A549 (cell line): ENCODE results near the gene WBP2. TPM values are rescaled to one million over a fixed set of nuclear protein-coding genes. Genes with fewer than 3 reads are reported as not detected.

Experiments used
- ATAC-seq, 2 experiments: fragments of 200-7000 bp in 1 of 2; fragments of >200 bp in 1 of 2; cut with Nextera tagmentation in 1 of 2; cut with Tn5 transposase in 1 of 2; 3 replicates each; pipeline versions ENCODE4 v1.8.0 to v1.9.1; 2018 to 2020; ENCODE audit warnings: mild to moderate bottlenecking in 1 of 2, moderate library complexity in 1 of 2
- CTCF ChIA-PET: fragments of 300-600 bp; sonication (Branson Sonifier 250); formaldehyde crosslinking; extraction: SDS; loops from one replicate; lab custom pipeline; 2021; ENCODE audit warnings: antibody characterized with exemption, inconsistent platforms; lab: Yijun Ruan, JAX
- POLR2A ChIA-PET: fragments of 350-600 bp; formaldehyde crosslinking; extraction: SDS; loops from one replicate; lab custom pipeline; 2021; ENCODE audit warnings: antibody characterized with exemption, inconsistent platforms; lab: Yijun Ruan, JAX
- DNase-seq, 2 experiments: peaks; one replicate each; pipeline versions ENCODE4 v3.0.0 to v3.0.0-alpha.2; 2011 to 2016; ENCODE audit warnings: low read depth in 1 of 2, low spot score in 1 of 2
- FAIRE-seq: peaks from 2 replicates; lab custom pipeline; 2011; peaks lifted over from hg19 to GRCh38; lab: Jason Lieb, UNC
- H3K27ac ChIP-seq, 2 experiments: fragments of >200 bp; sonication (Bioruptor Twin); formaldehyde crosslinking; 3 replicates each; pipeline ENCODE4 v1.5.1; 2016 to 2017
- H3K4me1 ChIP-seq: fragments of >200 bp; sonication (Bioruptor Twin); formaldehyde crosslinking; 3 replicates; pipeline ENCODE4 v1.6.1; 2016
- H3K4me2 ChIP-seq: fragments of >200 bp; sonication (Bioruptor Twin); formaldehyde crosslinking; 3 replicates; pipeline ENCODE4 v1.6.1; 2016
- H3K4me3 ChIP-seq: fragments of >200 bp; sonication (Bioruptor Twin); formaldehyde crosslinking; 3 replicates; pipeline ENCODE4 v1.5.1; 2016
- H3K9me3 ChIP-seq: fragments of >200 bp; sonication (Bioruptor Twin); formaldehyde crosslinking; 3 replicates; pipeline ENCODE4 v1.6.1; 2016
- BCL3 ChIP-seq: fragments of >200 bp; sonication (Bioruptor Twin); formaldehyde crosslinking; IDR thresholded peaks from 3 replicates; pipeline ENCODE4 v1.6.1; 2016
- CBX8 ChIP-seq: fragments of 200-600 bp; sonication (generic); IDR thresholded peaks from 2 replicates; pipeline ENCODE4 v1.6.1; 2016
- CHD2 ChIP-seq: fragments of 150-350 bp; IDR thresholded peaks from 2 replicates; pipeline ENCODE4 v1.6.1; 2014; ENCODE audit warnings: low read length; ENCODE audit not compliant: partially characterized antibody
- CHD4 ChIP-seq: fragments of 200-600 bp; sonication (generic); IDR thresholded peaks from 2 replicates; pipeline ENCODE4 v1.6.1; 2016; ENCODE audit warnings: antibody characterized with exemption, mild to moderate bottlenecking, borderline replicate concordance
- CTCF ChIP-seq: fragments of >200 bp; sonication (Bioruptor Twin); formaldehyde crosslinking; IDR thresholded peaks from 3 replicates; pipeline ENCODE4 v1.5.1; 2016
- EP300 ChIP-seq, 2 experiments: fragments of >200 bp; sonication (Bioruptor Twin); formaldehyde crosslinking; IDR thresholded peaks; 2 replicates in 1 of 2; 3 replicates in 1 of 2; pipeline ENCODE4 v1.6.1; 2016 to 2017
- FOSB ChIP-seq: fragments of 250-450 bp; sonication (Bioruptor Pico); IDR thresholded peaks from 2 replicates; pipeline ENCODE4 v1.5.0; 2020; ENCODE audit warnings: mild to moderate bottlenecking, moderate library complexity
- FOSL2 ChIP-seq, 2 experiments: fragments of 450-650 bp in 1 of 2; fragments of >200 bp in 1 of 2; sonication (Bioruptor Twin) in 1 of 2; formaldehyde crosslinking; IDR thresholded peaks; 2 replicates each; pipeline versions ENCODE4 v1.5.0 to v1.6.1; 2016 to 2020; ENCODE audit warnings: mild to moderate bottlenecking in 1 of 2, moderate library complexity in 1 of 2
- HOXA7 ChIP-seq: fragments of 250-450 bp; sonication (Bioruptor Pico); IDR thresholded peaks from 2 replicates; pipeline ENCODE4 v1.5.0; 2020; ENCODE audit warnings: mild to moderate bottlenecking, moderate library complexity
- HOXB5 ChIP-seq: fragments of 250-450 bp; sonication (Bioruptor Pico); IDR thresholded peaks from 2 replicates; pipeline ENCODE4 v1.5.0; 2020; ENCODE audit warnings: mild to moderate bottlenecking, moderate library complexity
- JUN ChIP-seq, 2 experiments: fragments of >200 bp; sonication (Bioruptor Twin); formaldehyde crosslinking; IDR thresholded peaks; 2 replicates in 1 of 2; 3 replicates in 1 of 2; pipeline ENCODE4 v1.6.1; 2016 to 2017
- KDM1A ChIP-seq: fragments of 200-600 bp; sonication (generic); IDR thresholded peaks from 2 replicates; pipeline ENCODE4 v1.6.1; 2016; ENCODE audit warnings: low read depth, mild to moderate bottlenecking
- KDM5A ChIP-seq: fragments of 200-600 bp; sonication (generic); IDR thresholded peaks from 2 replicates; pipeline ENCODE4 v1.6.1; 2016; ENCODE audit warnings: antibody characterized with exemption, mild to moderate bottlenecking
- MAX ChIP-seq: IDR thresholded peaks from 2 replicates; pipeline ENCODE4 v1.6.1; 2012
- PBX3 ChIP-seq: IDR thresholded peaks from 2 replicates; pipeline ENCODE4 v1.6.1; 2012
- PHF8 ChIP-seq: fragments of 200-600 bp; sonication (generic); IDR thresholded peaks from 2 replicates; pipeline ENCODE4 v1.6.1; 2016; ENCODE audit warnings: low read depth, mild to moderate bottlenecking, antibody characterized with exemption, moderate library complexity, borderline replicate concordance
- POLR2AphosphoS2 ChIP-seq: conservative IDR thresholded peaks from 2 replicates; pipeline ENCODE4 v1.6.1; 2012; ENCODE audit warnings: low read length, improper control_type of control experiment, inconsistent platforms
- RAD21 ChIP-seq, 2 experiments: fragments of >200 bp in 1 of 2; sonication (Bioruptor Twin) in 1 of 2; formaldehyde crosslinking in 1 of 2; IDR thresholded peaks in 1 of 2; conservative IDR thresholded peaks in 1 of 2; 2 replicates in 1 of 2; 3 replicates in 1 of 2; pipeline ENCODE4 v1.6.1; 2012 to 2018; ENCODE audit warnings: inconsistent platforms in 1 of 2
- RARB ChIP-seq: fragments of 250-450 bp; sonication (Bioruptor Pico); IDR thresholded peaks from 2 replicates; pipeline ENCODE4 v1.8.0; 2021; ENCODE audit warnings: mild to moderate bottlenecking, moderate library complexity
- REST ChIP-seq: fragments of 200-600 bp; sonication (generic); IDR thresholded peaks from 2 replicates; pipeline ENCODE4 v1.6.1; 2016; ENCODE audit warnings: antibody characterized with exemption, mild to moderate bottlenecking, moderate library complexity
- RFX5 ChIP-seq: fragments of 450-650 bp; IDR thresholded peaks from 2 replicates; pipeline ENCODE4 v1.7.1; 2014; ENCODE audit warnings: antibody characterized with exemption, mild to moderate bottlenecking, moderate library complexity
- RNF2 ChIP-seq: fragments of 200-600 bp; sonication (generic); IDR thresholded peaks from 2 replicates; pipeline ENCODE4 v1.6.1; 2016; ENCODE audit warnings: low read depth, mild to moderate bottlenecking, antibody characterized with exemption, moderate library complexity, borderline replicate concordance
- TFCP2L1 ChIP-seq: fragments of 250-450 bp; sonication (Bioruptor Pico); IDR thresholded peaks from 2 replicates; pipeline ENCODE4 v1.5.0; 2021; ENCODE audit warnings: mild to moderate bottlenecking
- TP53 ChIP-seq: fragments of 250-450 bp; sonication (Bioruptor Pico); IDR thresholded peaks from 2 replicates; pipeline ENCODE4 v1.5.0; 2021; ENCODE audit warnings: mild to moderate bottlenecking, moderate library complexity
- WGBS: methylation state at CpG from one replicate; pipeline ENCODE4 v1.1.6; 2017; ENCODE audit errors: missing lambda C conversion rate; 5-methylcytosine and 5-hydroxymethylcytosine counted together
- polyA plus RNA-seq, 4 experiments: library from polyadenylated mRNA; depleted of rRNA in 3 of 4; stranded (reverse); fragments of >200 nt; fragmentation: RNase III in 1 of 4; extraction: RNeasy Plus Mini Kit Qiagen cat#74134 plus additional on column Dnase treatment in 1 of 4; gene quantifications; 2 replicates in 3 of 4; 3 replicates in 1 of 4; pipeline ENCODE4 v1.2.3, GENCODE V29; 2011 to 2017
- TF ChIP-seq, protein P1 (sequence below): fragments of 250-450 bp; sonication (Bioruptor Pico); IDR thresholded peaks from 2 replicates; pipeline ENCODE4 v1.5.0; 2020; ENCODE audit warnings: low read depth, mild to moderate bottlenecking, moderate library complexity
- TF ChIP-seq, protein P2 (sequence below): fragments of 250-450 bp; sonication (Bioruptor Pico); IDR thresholded peaks from 2 replicates; pipeline ENCODE4 v1.5.0; 2021; ENCODE audit warnings: mild to moderate bottlenecking, moderate library complexity, borderline replicate concordance

Gene WBP2
- polyA plus RNA-seq, 2 of the 4 experiments (the other 2 are of a cell fraction): 39.7 to 131 TPM

DNA sequence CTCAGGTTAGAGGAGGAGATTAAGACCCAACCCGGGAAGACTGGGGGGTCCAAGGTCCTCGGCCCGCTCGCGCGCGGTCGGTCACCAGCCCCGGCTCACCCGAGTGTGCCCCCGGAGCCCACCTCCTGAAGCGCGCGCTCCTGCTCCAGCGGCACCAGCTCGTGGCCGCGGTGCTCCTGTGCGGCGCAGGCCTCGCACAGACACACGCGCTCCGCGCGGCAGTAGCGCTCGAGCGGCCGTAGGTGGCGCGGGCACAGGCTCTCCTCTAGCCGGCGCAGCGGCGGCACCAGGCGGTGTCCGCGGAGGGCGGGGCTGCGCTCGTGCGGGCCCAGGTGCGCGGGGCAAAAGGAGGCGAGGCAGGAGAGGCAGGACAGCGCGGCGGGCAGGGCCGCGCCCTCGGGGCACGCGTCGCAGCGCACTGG, 22.6 kb upstream of the WBP2 start (continued):
- TF ChIP-seq, protein P1, sequence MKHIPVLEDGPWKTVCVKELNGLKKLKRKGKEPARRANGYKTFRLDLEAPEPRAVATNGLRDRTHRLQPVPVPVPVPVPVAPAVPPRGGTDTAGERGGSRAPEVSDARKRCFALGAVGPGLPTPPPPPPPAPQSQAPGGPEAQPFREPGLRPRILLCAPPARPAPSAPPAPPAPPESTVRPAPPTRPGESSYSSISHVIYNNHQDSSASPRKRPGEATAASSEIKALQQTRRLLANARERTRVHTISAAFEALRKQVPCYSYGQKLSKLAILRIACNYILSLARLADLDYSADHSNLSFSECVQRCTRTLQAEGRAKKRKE (CRISPR knock-in tag): no peak
- TF ChIP-seq TFCP2L1: no peak
- no peak; a peak in 1 of 5 replicates for TF ChIP-seq JUN (IDR thresholded peaks at IDR 0.05)
- TF ChIP-seq PHF8: no peak
- TF ChIP-seq KDM5A: no peak
- no peak for TF ChIP-seq POLR2AphosphoS2
- no peak for TF ChIP-seq HOXA7 (CRISPR knock-in tag)
- TF ChIP-seq CHD2: no peak
- TF ChIP-seq TP53 (CRISPR knock-in tag): no peak
- no peak for TF ChIP-seq BCL3
- TF ChIP-seq FOSB (CRISPR knock-in tag): no peak
- TF ChIP-seq PBX3: no peak
- TF ChIP-seq CHD4: no peak
- TF ChIP-seq RAD21 (conservative IDR thresholded peaks at IDR 0.05 in 1 of 2, IDR thresholded peaks at IDR 0.05 in 1 of 2): no peak; a peak in 1 of 5 replicates
- peak; percentile 54; the same call in 1 of the 2 replicates for TF ChIP-seq MAX
- TF ChIP-seq RFX5: no peak
- TF ChIP-seq FOSL2 (IDR thresholded peaks at IDR 0.05): no peak
- no peak; the same call in 1 of the 2 replicates for TF ChIP-seq FOSL2 (CRISPR knock-in tag; IDR thresholded peaks at IDR 0.05)
- no peak for TF ChIP-seq EP300 (IDR thresholded peaks at IDR 0.05)
- no peak for TF ChIP-seq KDM1A
- no peak for TF ChIP-seq RNF2
- TF ChIP-seq, all 56 proteins: peak for 6

DNA sequence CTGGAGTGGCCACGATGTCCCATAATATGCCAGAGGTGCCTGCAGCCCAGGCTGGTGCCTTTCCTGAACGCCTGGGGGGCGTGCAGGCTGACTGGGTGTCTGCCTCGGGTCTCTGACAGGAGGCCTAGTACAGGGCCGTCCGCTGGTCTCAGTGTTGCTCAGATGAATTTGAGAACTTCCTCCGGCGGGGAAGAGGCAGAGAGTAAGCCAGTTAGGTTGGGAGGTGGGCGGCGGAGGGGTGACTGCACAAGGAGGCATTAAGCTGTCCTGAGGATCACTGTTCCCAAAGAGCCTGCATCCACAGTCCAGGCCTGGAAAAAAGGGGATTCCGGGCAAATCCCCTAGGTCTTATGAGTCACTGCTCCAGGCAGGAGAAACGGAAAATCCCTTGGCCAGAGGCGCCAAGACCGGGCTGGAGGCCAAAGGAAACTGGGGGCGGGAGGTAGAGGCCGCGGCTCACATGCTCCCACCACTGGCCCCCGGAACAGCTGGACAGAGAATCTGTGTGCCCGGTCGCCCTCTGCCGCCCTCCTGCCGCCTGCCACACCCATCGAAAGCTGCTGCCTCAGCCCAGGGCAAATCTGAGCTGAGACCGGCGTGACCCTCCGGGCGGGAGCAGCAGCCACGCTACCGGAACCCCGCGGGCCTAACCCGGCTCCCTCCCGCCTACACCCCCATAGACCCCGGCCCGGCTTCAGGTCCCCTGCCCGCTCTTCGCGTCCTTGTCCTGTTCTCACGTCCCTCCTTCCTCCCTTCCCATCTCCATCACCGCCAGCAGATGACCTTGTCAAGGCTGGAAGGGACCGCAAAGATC, 22.0 kb upstream of the WBP2 start:
- H3K4me3 ChIP-seq: peak overlapping the region; percentile 85
- WGBS: 1% methylated on average over 40 of the region's 41 CpGs
- FAIRE-seq (no peak), ATAC-seq (peak; percentile 46 to 66), DNase-seq (peak; percentile 85 to 95)
- H3K4me2 ChIP-seq: peak overlapping the region; percentile 93
- peaks cover 43% of the 10 kb centered on the region for H3K4me1 ChIP-seq
- no peaks in the 10 kb centered on the region for H3K9me3 ChIP-seq
- ChIA-PET POLR2A (interaction anchor here (1.0 to 4.9 kb wide), 7 partner anchors 19 to 101 kb away, joined by 3 to 52 read pairs (median 18); partner anchors contain the start of genes MRPL38, TRIM65, UNK and WBP2), CTCF (interaction anchor here (0.6 to 22.8 kb wide), 37 partner anchors 10 to 501 kb away, joined by 3 to 513 read pairs (median 5); partner anchors contain the start of genes GALK1, MRPL38, TRIM65 and UNK)
- peak overlapping the region; percentile 92 to 94 for H3K27ac ChIP-seq
- TF ChIP-seq CBX8: no peak
- TF ChIP-seq KDM5A: no peak
- TF ChIP-seq RAD21 (conservative IDR thresholded peaks at IDR 0.05 in 1 of 2, IDR thresholded peaks at IDR 0.05 in 1 of 2): peak; percentile 39 to 46; a peak in 3 of 5 replicates
- TF ChIP-seq HOXB5 (CRISPR knock-in tag): no peak
- no peak for TF ChIP-seq RARB (CRISPR knock-in tag)
- TF ChIP-seq REST: no peak
- no peak for TF ChIP-seq CHD4
- TF ChIP-seq, protein P2, sequence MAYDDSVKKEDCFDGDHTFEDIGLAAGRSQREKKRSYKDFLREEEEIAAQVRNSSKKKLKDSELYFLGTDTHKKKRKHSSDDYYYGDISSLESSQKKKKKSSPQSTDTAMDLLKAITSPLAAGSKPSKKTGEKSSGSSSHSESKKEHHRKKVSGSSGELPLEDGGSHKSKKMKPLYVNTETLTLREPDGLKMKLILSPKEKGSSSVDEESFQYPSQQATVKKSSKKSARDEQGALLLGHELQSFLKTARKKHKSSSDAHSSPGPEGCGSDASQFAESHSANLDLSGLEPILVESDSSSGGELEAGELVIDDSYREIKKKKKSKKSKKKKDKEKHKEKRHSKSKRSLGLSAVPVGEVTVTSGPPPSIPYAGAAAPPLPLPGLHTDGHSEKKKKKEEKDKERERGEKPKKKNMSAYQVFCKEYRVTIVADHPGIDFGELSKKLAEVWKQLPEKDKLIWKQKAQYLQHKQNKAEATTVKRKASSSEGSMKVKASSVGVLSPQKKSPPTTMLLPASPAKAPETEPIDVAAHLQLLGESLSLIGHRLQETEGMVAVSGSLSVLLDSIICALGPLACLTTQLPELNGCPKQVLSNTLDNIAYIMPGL: no peak
- no peak for TF ChIP-seq CTCF
